ENCODE measurements around the gene FBXO46. TPM values are rescaled to one million over a fixed set of nuclear protein-coding genes. Genes with fewer than 3 reads are reported as not detected.

The FBXO46 gene
- total RNA-seq, 1 experiment from 2014 or later, result 43.9 TPM

DNA sequence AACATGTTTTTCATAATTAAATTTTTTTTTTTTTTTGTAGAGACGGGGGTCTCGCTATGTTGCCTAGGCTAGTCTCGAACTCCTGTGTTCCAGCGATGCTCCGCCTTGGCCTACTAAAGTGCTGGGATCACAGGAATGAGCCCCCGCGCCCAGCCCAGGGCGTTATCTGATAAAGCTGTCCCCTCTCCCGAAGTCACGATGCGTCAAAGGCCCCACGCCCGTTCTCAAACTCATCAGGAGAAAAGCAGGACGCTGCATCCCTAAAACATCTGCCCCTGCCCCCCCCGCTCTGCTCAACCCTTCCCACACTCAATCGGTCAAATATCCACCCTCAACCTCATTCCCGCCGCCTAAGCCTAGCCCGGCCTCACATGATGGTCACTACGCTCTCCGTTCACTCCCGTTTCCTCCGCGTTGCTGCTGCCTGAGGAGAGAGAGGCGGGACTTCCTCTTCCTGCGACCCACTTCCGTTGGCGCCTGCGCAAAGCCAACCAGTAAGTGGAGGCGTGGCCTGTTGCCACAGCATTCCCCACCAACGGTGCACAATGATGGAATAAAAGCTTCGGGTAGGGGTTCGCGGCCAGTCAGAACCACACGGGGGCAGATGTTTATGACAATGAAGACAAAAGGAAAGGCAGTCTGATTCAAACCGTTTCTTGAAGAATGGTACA, 39.0 kb downstream of the FBXO46 start, which contains the start of gene SNRPD2:
Gene SNRPD2, minus strand, starts transcription at position 438 of the 671 bp plus-strand sequence. Its CDS starts 65 bp downstream, at position 373.
- WGBS (ENCODE audit: extremely low coverage, insufficient read length, low lambda C conversion rate), result no CpG with 5 or more reads among the region's 36 CpGs

More for the DNA sequence above, 39.0 kb downstream of the FBXO46 start, which contains the start of gene SNRPD2:
- peaks cover 1% of the 10 kb centered on the region; the same call in 1 of the 2 replicates for H3K79me2 ChIP-seq (ENCODE audit: insufficient read depth, low read length)
- no peak within 1 kb of the TSS for H2BK120ac ChIP-seq (ENCODE audit: low read depth, low read length, poor library complexity, severe bottlenecking)
- H3K4ac ChIP-seq (ENCODE audit: low read depth, low read length), result no peak within 1 kb of the TSS; the same call in 1 of the 2 replicates
- no peaks in the 10 kb centered on the region for H4K20me1 ChIP-seq (ENCODE audit: control insufficient read depth, insufficient read depth, insufficient read length)
- H2BK20ac ChIP-seq (ENCODE audit: low read depth, low read length, poor library complexity, severe bottlenecking), result no peak within 1 kb of the TSS
- no peak within 1 kb of the TSS for H2BK12ac ChIP-seq (ENCODE audit: insufficient read length, low read depth, low read length)
- H3K4me2 ChIP-seq (ENCODE audit: insufficient read depth, insufficient read length, low read length), result peak within 1 kb of the TSS; percentile 84
- H3K9ac ChIP-seq (ENCODE audit: extremely low read depth, insufficient read length, low read length), result peak within 1 kb of the TSS; percentile 85
- H3K36me3 Mint-ChIP-seq (ENCODE audit: insufficient read depth in 1 of 3, low read depth in 3 of 3), result peaks cover 51 to 52% (median 52%) of the 10 kb centered on the region in 3 experiments
- no peak within 1 kb of the TSS for H4K91ac ChIP-seq (ENCODE audit: insufficient read length, low read depth, low read length)
- peaks cover 0 to 5% of the 10 kb centered on the region in 2 experiments; a peak in 2 of 5 replicates for H3K9me3 Mint-ChIP-seq
- H3K23ac ChIP-seq (ENCODE audit: insufficient read length, low read depth, low read length), result no peak within 1 kb of the TSS
- no peak within 1 kb of the TSS for H4K5ac ChIP-seq (ENCODE audit: insufficient read length, low read depth, low read length)
- H4K8ac ChIP-seq (replicated peaks; ENCODE audit: insufficient read length, low read depth, low read length), result no peak within 1 kb of the TSS
- no peak within 1 kb of the TSS for H3T11ph ChIP-seq (ENCODE audit: low read length)
- H2BK15ac ChIP-seq (ENCODE audit: low read depth, low read length), result no peak within 1 kb of the TSS
- peaks cover 3% of the 10 kb centered on the region for H3K4me1 ChIP-seq (ENCODE audit: insufficient read depth, low read length)
- H2AK5ac ChIP-seq (ENCODE audit: insufficient read length, low read length), result no peak within 1 kb of the TSS
- no peak within 1 kb of the TSS for H2AFZ ChIP-seq (ENCODE audit: low read length)
- peak within 1 kb of the TSS; percentile 68; the same call in 1 of the 2 replicates for H3K14ac ChIP-seq (ENCODE audit: insufficient read depth, low read length)
- H3K27ac ChIP-seq (ENCODE audit: insufficient read length, low read depth, low read length), result no peak within 1 kb of the TSS
- no peaks in the 10 kb centered on the region for H3K27me3 ChIP-seq (ENCODE audit: insufficient read depth, low read length)
- no peaks in the 10 kb centered on the region for H3K9me3 ChIP-seq (ENCODE audit: control insufficient read depth, low read depth, low read length)
- no peaks in the 10 kb centered on the region for H3K27me3 Mint-ChIP-seq (ENCODE audit: low read depth)
- peak within 1 kb of the TSS; percentile 94 to 96 for H3K4me3 Mint-ChIP-seq
- H3K27ac Mint-ChIP-seq, result peak within 1 kb of the TSS; percentile 98 to 100 (median 99)
- no peaks in the 10 kb centered on the region for H3K79me1 ChIP-seq (ENCODE audit: insufficient read depth, low read depth, low read length, poor library complexity, severe bottlenecking)
- DNase-seq, result peak; percentile 95
- TF ChIP-seq CTCF (conservative IDR thresholded peaks at IDR 0.05), result no peak
- H2BK5ac ChIP-seq (ENCODE audit: insufficient read length, low read length), result no peak within 1 kb of the TSS
- peak within 1 kb of the TSS; percentile 59 for H3K18ac ChIP-seq (ENCODE audit: insufficient read length, low read depth, low read length)
- peaks cover 9% of the 10 kb centered on the region for H3K23me2 ChIP-seq (ENCODE audit: insufficient read length, low read depth, low read length, poor library complexity, severe bottlenecking)
- no peak within 1 kb of the TSS for H3K56ac ChIP-seq (ENCODE audit: insufficient read length, low read depth, low read length)
- peaks cover 0 to 16% of the 10 kb centered on the region in 2 experiments; a peak in 3 of 4 replicates for H3K4me1 Mint-ChIP-seq
